ENCODE data around the gene OXCT1.
"Not testable (repeated sequence)": the region's sequence is repeated elsewhere in the genome, so short reads cannot be mapped to it uniquely, and the experiment has no call there.

OXCT1 gene

GRCh38 chr5:41871852-41872251 is 1.6 kb upstream of the OXCT1 start:
- no peak for DNase-seq

DNA sequence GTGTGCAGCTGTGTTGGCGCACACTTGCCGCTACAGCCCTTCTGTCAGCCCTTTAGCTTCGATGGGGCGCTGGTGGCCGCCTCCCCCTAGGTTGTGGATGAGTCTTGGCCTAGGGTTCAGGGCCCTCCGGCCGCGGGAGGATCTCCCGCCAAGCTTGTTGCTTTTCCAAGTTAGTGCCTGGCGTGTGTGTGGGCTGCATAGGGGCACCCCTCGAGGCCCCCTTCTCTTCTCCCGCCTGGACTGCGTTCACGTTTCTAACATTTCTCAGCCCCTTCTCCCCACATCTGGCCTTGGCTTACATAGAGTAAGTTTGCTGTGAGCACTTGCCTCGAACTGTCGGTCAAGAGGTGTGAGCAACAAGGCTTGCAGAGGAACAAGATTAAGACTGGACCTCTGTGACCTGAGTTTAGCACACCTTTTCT is 413 bp upstream of the OXCT1 start:
- DNase-seq: no peak

DNA sequence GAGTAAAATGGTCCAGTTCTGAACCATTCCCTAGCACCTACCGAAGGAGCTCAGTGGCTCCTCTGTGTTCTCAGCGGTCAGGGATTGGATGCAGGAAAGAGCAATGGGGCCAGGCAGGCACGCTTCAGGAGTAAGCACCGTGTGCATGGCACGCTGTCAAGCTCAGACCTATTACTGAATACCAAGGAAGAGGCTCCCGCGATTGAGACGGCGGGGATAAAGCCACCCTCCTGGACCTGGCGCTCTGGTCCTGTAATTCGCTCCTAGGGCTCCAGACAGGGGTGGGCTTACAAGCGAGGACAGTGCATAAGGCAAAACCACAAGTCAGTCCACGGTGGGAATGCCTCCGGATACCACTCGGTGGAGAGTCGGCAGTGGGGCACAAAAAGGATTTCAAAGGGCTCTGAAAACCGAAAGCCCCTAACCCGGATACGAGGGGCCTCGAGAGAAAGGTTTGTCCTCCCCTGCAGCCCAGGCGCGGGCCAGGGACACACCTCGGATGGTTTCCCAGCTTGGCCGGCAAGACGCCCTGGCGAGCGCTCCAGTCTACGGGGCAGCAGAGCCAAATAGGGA is 988 bp downstream of the OXCT1 start:
- DNase-seq: peak; percentile 5

DNA sequence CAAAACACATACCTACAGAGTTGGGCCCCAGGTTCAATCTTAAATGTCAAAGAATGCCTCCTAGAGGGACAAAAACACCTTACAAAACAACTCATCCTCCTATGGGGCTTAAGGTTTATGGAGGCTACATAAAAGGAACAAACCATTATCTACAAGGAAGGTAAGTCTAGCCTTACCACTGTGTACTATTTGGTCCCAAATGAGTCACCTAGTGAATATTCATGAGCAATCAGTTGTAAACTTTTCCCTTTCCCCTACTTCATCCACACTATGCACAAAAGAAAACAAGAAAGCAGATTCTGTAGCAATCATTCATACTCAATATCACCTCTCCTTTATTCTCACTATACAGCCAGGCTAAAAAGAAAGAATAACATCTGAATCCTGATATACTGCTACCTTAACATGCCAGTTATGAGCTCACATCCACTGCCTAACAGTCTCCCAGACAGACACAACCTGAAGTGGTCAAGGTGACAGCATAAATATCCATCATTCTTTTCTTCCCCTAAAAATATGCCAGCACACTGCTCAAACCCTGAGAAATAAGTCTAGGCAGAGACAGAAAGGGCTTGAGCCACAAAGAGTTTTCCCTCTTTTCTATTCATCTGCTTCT is 6.2 kb downstream of the OXCT1 start:
- DNase-seq: no peak

DNA sequence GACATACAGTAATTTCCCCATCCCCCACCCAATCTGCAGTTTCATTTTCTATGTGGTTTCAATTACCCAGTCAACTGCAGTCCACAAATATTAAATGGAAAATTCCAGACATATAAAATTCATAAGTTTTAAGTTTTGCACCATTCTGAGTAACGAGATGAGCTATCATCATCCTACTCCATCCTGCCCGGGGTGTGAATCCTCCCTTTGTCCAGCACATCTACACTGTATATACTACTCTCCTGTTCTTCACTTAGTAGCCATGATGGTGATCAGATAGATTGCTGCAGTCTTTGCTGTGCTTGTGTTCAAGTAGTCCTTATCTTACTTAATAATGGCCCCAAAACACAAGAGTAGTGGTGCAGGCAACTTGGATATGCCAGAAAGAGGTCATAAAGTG is 11.3 kb downstream of the OXCT1 start:
- DNase-seq: no peak

DNA sequence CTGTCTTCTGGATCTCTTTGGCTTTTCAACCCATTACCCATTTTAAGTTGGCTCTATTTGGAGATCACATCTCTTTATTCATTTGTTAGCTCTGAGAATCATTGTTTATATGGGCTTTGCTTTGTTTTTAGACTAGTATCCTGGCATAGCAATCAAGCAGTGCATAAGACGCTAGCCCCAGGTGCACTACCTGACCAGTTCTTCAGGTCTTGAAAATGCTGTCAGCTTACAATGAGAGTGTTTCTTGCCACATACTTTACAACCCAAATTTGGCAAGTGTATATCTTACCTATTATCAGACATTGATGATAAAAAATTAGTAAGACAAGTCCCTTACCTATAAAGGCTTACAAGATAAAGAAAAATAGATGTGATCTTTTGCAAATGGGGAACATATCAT is 12.2 kb downstream of the OXCT1 start:
- DNase-seq: no peak

GRCh38 chr5:41856644-41857491 is 13.4 kb downstream of the OXCT1 start:
- DNase-seq: peak; percentile 66

DNA sequence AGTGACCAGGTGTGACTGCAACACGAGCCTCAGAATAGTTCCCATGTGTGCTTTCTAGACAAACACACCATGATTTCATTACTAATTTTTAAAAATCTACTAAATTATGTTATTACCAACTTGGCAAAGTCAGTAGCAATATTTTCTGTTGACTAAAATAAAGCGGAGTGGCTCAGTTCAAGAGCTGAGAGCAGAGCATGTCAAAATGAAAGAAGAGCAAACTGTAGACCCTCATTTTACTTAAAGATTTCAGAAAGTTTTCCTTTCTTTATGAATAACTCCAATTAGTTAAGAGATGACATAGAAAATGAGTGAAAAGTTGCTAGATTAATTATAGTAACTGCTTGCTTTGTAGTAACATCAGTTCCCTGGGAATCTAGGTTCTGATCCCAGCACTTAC is 17.9 kb downstream of the OXCT1 start:
- DNase-seq: no peak

- DNase-seq: no peak
Observed at GRCh38 chr5:41851116-41851515, 19.1 kb downstream of the OXCT1 start.

DNA sequence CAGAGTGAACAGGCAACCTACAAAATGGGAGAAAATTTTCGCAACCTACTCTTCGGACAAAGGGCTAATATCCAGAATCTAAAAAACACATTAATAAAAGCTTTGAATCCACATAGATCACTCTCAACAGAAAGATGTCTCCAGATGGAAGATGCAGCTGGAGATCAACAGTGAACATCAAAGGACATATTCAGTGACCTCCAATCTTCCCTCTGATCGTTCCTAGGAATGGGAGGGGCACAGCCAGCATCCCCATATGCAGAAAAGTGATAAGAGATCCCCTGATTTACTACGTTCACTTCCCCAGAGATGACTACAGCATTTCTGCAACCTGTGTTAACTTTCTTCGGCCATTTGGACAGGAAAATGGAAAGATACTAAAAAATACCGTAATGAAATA is 21.2 kb downstream of the OXCT1 start:
- no peak for DNase-seq

- not testable (repeated sequence) for DNase-seq
Observed at GRCh38 chr5:41845751-41846150, 24.5 kb downstream of the OXCT1 start.

DNA sequence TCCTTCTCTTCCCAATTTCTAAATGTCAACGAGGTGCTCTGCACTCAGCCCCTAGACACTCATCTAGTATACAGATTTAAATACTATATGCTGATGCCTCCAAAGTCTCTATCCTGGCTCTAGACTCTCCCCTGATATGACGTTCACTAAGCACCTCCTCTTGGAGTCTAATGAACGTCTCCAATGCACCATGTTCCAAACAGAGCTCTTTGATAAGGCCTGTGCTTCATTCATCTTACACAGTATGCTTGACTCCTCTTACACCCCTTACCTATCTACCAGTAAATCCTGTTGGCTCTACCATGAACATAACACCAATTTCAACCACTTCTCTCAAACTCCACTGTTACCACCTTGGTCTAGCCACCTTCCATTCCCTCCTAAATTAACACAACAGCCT is 25.7 kb downstream of the OXCT1 start:
- no peak for DNase-seq

GRCh38 chr5:41843456-41844370 is 26.5 kb downstream of the OXCT1 start:
- DNase-seq: peak; percentile 27

GRCh38 chr5:41842777-41843176 is 27.4 kb downstream of the OXCT1 start:
- no peak for DNase-seq

DNA sequence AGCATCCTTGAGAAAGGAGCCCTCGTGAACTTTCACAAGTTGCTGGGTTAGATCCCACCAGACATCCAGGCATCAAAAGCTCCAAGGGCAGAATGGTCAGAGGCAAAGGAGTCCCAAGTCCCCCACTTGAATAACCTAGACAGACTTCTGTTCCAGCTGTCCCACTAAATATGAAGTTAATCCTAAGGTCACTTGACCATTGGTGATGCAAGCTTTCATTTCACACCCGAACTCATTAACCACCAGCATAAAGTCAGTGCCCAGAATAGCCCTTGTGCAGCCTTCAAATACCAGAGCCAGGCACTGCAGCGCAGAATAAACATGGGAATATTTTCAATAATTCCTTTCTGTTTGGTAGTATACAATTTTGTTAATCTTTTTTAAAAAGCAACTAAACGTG is 28.9 kb downstream of the OXCT1 start:
- DNase-seq: no peak

DNA sequence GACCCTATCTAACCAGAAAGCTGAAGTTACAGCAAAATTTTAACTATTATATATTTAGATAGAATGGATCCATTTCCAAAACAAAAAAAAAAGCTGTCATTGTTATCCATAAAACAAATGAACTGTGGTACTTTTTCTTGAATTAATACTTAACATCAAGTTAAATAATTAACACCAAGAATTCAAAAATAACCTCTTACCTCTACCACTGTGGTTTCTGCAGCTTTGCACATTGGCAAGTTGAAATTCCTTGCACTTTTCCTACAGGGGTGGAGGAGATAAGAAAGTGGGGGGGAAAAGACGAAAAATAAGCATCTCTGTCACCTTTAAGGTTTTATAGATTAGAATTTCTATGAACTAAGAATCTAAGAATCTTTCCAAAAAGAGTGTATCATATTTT is 30.0 kb downstream of the OXCT1 start:
- no peak for DNase-seq

GRCh38 chr5:41837793-41838192 is 32.4 kb downstream of the OXCT1 start:
- DNase-seq: no peak

- DNase-seq: no peak
Observed at GRCh38 chr5:41835645-41836044, 34.6 kb downstream of the OXCT1 start.

DNA sequence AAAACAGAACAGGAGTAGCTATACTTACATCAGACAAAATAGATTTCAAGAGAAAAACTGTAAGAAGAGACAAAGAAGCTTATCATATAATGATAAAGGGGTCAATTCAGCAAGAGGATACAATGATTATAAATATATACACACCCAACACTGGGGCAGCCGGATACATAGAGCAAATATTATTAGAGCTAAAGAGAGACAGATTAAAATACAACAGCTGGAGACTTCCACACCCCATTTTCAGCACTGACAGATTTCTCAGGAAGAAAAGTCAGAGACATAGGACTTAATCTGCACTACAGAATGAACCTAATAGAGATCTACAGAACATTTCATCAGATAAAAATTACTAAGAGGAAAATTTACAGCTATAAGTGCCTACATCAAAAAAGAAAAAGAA is 35.7 kb downstream of the OXCT1 start:
- DNase-seq: no peak

DNA sequence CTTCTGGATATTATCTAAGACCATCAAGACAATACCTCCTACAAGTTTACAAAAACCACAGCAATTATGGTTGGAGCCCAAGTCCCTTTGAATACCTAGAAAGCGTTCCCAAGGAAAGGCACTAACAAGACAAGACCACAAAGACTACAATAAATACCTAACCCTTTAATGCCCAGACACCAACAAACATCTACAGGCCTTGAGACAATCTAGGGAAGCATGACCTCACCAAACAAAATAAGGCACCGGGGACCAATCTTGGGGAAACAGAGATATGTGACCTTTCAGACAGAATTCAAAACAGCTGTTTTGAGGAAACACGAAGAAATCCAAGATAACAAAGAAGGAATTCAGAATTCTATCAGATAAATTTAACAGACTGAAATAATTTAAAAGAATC is 37.8 kb downstream of the OXCT1 start:
- DNase-seq: no peak

DNA sequence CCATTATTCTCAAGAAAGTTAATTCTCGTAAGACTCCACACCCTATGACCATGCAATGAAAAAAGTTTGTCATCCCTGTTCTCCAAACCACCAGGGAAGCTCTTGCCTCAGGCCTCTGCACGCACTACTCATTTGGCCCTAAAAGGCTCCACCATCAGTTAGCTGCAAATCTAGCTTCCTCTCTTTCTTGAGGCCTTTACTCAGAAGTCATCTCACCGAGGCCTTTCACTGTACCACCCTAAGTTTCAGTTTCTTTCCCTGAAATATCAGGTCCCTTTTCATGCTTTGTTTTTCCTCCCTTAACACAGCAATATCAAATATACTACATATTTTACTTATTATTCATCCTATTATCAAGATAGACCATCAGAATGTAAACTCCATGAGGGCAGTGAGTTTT is 39.1 kb downstream of the OXCT1 start:
- DNase-seq: no peak

DNA sequence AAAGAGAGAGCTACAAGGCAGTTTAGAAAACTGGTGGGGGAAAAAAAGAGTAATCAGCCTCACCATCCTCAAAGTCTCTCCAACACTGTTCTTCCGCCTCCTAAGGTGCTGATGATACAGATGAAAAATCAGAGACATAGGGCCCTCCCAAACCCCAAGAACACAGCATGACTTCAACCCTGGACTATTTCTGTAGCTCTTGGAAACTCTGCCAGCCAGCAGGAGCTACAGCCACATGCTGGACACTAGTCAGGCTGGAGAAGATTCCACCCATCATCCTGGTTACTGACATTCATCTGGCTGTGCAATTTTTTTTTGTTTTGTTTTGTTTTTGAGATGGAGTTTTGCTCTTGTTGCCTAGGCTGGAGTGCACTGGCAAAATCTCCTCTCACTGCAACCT is 42.4 kb downstream of the OXCT1 start:
- no peak for DNase-seq

DNA sequence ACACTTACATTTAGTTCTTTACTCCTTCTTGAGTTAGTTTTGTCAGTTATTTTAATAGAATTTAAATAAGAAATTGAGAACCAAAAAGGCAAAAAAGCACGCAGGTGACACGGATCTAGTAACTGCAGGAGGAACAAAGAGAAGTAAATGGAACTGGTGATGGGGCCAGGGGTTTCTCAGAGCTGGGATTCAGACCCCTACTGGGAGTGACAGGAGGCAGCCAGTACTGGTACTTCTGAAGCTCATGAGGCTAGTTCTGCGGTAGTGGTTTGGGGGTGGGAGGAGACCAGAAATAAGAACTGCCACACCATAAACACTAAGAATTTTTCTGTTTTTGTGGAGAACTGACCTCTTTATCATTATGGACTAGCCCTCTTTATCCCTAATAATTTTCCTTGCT is 48.2 kb downstream of the OXCT1 start:
- no peak for DNase-seq

Data from CD4-positive, alpha-beta T cell treated with Interleukin-6 for 4 hours (primary cell).